OCI-LY1 (cell line): ENCODE results near the gene FGF14.

Experiments
- EZH2 ChIP-seq: fragments of 200-600 bp; sonication (generic), shearing (Covaris generic); IDR thresholded peaks from 2 replicates; pipeline ENCODE4 v1.8.0; 2017; ENCODE audit warnings: borderline replicate concordance, mixed run types, mild to moderate bottlenecking, antibody characterized with exemption, low read length, moderate library complexity, mixed read lengths
- TF ChIP-seq, protein P1 (sequence below): fragments of 200-600 bp; sonication (generic), shearing (Covaris generic); IDR thresholded peaks from 2 replicates; pipeline ENCODE4 v1.5.1; 2017; ENCODE audit warnings: mild to moderate bottlenecking, antibody characterized with exemption, low read length, moderate library complexity, mixed read lengths

DNA sequence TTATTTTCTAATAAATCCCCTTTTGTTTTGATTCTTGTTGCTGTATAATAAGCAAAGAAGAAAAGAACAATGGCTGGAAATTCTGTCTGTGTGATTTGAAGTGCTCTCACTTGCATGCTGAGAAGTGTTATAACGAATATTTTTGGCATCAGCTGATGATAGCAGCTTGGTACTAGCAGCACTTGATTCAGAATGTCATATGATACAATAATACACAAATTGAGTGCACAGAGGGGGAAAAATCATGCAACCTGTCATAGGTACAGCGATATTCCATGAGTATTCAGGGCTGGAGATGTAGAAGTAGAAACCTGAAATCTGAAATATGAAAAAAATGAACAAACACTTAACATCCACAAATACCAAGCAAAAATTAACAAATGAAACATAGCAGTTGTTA is 108.1 kb downstream of the FGF14 start:
- TF ChIP-seq, protein P1, sequence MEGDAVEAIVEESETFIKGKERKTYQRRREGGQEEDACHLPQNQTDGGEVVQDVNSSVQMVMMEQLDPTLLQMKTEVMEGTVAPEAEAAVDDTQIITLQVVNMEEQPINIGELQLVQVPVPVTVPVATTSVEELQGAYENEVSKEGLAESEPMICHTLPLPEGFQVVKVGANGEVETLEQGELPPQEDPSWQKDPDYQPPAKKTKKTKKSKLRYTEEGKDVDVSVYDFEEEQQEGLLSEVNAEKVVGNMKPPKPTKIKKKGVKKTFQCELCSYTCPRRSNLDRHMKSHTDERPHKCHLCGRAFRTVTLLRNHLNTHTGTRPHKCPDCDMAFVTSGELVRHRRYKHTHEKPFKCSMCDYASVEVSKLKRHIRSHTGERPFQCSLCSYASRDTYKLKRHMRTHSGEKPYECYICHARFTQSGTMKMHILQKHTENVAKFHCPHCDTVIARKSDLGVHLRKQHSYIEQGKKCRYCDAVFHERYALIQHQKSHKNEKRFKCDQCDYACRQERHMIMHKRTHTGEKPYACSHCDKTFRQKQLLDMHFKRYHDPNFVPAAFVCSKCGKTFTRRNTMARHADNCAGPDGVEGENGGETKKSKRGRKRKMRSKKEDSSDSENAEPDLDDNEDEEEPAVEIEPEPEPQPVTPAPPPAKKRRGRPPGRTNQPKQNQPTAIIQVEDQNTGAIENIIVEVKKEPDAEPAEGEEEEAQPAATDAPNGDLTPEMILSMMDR = no peak
- TF ChIP-seq EZH2 = no peak
